Measurements from ENCODE around the gene SLC38A7.
"Not testable (repeated sequence)": the region's sequence is repeated elsewhere in the genome, so short reads cannot be mapped to it uniquely, and the experiment has no call there.

DNA sequence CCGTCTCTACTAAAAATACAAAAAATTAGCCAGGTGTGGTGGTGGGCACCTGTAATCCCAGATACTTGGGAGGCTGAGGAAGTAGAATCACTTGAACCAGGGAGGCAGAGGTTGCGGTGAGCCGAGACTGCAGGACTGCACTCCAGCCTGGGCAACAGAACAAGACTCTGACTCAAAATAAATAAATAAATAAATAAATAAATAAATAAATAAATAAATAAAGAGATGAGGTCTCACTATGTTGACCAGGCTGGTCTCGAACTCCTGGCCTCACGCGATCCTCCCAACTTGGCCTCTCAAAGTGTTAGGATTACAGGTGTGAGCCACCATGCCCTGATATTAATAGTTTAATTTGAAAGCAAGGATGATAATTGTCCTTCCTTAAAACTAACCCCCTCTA lies 47.5 kb downstream of the SLC38A7 start:
- TF ChIP-seq, protein P1, sequence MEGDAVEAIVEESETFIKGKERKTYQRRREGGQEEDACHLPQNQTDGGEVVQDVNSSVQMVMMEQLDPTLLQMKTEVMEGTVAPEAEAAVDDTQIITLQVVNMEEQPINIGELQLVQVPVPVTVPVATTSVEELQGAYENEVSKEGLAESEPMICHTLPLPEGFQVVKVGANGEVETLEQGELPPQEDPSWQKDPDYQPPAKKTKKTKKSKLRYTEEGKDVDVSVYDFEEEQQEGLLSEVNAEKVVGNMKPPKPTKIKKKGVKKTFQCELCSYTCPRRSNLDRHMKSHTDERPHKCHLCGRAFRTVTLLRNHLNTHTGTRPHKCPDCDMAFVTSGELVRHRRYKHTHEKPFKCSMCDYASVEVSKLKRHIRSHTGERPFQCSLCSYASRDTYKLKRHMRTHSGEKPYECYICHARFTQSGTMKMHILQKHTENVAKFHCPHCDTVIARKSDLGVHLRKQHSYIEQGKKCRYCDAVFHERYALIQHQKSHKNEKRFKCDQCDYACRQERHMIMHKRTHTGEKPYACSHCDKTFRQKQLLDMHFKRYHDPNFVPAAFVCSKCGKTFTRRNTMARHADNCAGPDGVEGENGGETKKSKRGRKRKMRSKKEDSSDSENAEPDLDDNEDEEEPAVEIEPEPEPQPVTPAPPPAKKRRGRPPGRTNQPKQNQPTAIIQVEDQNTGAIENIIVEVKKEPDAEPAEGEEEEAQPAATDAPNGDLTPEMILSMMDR (IDR thresholded peaks at IDR 0.05), result not testable (repeated sequence)
- not testable (repeated sequence) for TF ChIP-seq POLR2A, EP300 (IDR thresholded peaks at IDR 0.05)
